Activated CD8-positive, alpha-beta memory T cell treated with anti-CD3 and anti-CD28 coated beads for 24 hours (primary cell): Measurements from ENCODE around the gene SCN3A.

Source experiments
- DNase-seq: peaks from one replicate; pipeline ENCODE4 v3.0.0-alpha.2; 2020

The SCN3A gene

GRCh38 chr2:165109915-165110314, 93.9 kb downstream of the SCN3A start:
- no peak for DNase-seq

- DNase-seq, result no peak
These were observed 97.9 kb downstream of the SCN3A start for GRCh38 chr2:165105926-165106325.

- no peak for DNase-seq
These were observed 115.6 kb downstream of the SCN3A start for GRCh38 chr2:165087933-165088901.

- DNase-seq, result no peak
These were observed 117.5 kb downstream of the SCN3A start for GRCh38 chr2:165086337-165086736.

- no peak for DNase-seq
These were observed 120.5 kb downstream of the SCN3A start for GRCh38 chr2:165083326-165083725.

GRCh38 chr2:165082479-165082878, 121.4 kb downstream of the SCN3A start:
- DNase-seq, result no peak

GRCh38 chr2:165081276-165081675, 122.6 kb downstream of the SCN3A start:
- no peak for DNase-seq

- DNase-seq, result no peak
These were observed 124.4 kb downstream of the SCN3A start for GRCh38 chr2:165079432-165079831.

- no peak for DNase-seq
These were observed 124.9 kb downstream of the SCN3A start for GRCh38 chr2:165078913-165079312.

- DNase-seq, result no peak
These were observed 129.0 kb downstream of the SCN3A start for GRCh38 chr2:165074884-165075283.

GRCh38 chr2:165074323-165074722, 129.5 kb downstream of the SCN3A start:
- no peak for DNase-seq

GRCh38 chr2:165070076-165070475, 133.8 kb downstream of the SCN3A start:
- DNase-seq, result no peak

- no peak for DNase-seq
These were observed 134.7 kb downstream of the SCN3A start for GRCh38 chr2:165069151-165069550.

- no peak for DNase-seq
These were observed 135.4 kb downstream of the SCN3A start for GRCh38 chr2:165068487-165068757.

- no peak for DNase-seq
These were observed 136.0 kb downstream of the SCN3A start for GRCh38 chr2:165067643-165068486.

- DNase-seq, result no peak
These were observed 139.1 kb downstream of the SCN3A start for GRCh38 chr2:165064743-165065142.

GRCh38 chr2:165060411-165060810, 143.4 kb downstream of the SCN3A start:
- no peak for DNase-seq

GRCh38 chr2:165058476-165059265, 145.2 kb downstream of the SCN3A start:
- no peak for DNase-seq

GRCh38 chr2:165057931-165058330, 145.9 kb downstream of the SCN3A start:
- DNase-seq, result no peak

GRCh38 chr2:165057308-165057707, 146.5 kb downstream of the SCN3A start:
- DNase-seq, result no peak

GRCh38 chr2:165056564-165056963, 147.3 kb downstream of the SCN3A start:
- no peak for DNase-seq

- no peak for DNase-seq
These were observed 148.6 kb downstream of the SCN3A start for GRCh38 chr2:165055082-165055851.
